Fibroblast of villous mesenchyme (primary cell): ENCODE results near the gene GNAT1. TPM values are rescaled to one million over a fixed set of nuclear protein-coding genes. Genes with fewer than 3 reads are reported as not detected.

Source experiments
- DNase-seq: peaks from one replicate; pipeline ENCODE4 v3.0.0-alpha.2; 2010; ENCODE audit warnings: low read depth
- H3K4me3 ChIP-seq: 2 replicates; pipeline ENCODE4 v1.5.1; 2011; ENCODE audit warnings: low read depth, mild to moderate bottlenecking, low read length
- total RNA-seq: library from RNA; depleted of rRNA; stranded (reverse); fragments of >200 nt; gene quantifications from 2 replicates; pipeline ENCODE4 v1.2.3, GENCODE V29; 2012
- TF ChIP-seq, protein P1 (sequence below): IDR thresholded peaks from 2 replicates; pipeline ENCODE4 v1.5.1; 2012; ENCODE audit warnings: low read depth, mild to moderate bottlenecking, low read length; ENCODE audit not compliant: insufficient read depth

GNAT1 gene
- not detected in 2 replicates for total RNA-seq

DNA sequence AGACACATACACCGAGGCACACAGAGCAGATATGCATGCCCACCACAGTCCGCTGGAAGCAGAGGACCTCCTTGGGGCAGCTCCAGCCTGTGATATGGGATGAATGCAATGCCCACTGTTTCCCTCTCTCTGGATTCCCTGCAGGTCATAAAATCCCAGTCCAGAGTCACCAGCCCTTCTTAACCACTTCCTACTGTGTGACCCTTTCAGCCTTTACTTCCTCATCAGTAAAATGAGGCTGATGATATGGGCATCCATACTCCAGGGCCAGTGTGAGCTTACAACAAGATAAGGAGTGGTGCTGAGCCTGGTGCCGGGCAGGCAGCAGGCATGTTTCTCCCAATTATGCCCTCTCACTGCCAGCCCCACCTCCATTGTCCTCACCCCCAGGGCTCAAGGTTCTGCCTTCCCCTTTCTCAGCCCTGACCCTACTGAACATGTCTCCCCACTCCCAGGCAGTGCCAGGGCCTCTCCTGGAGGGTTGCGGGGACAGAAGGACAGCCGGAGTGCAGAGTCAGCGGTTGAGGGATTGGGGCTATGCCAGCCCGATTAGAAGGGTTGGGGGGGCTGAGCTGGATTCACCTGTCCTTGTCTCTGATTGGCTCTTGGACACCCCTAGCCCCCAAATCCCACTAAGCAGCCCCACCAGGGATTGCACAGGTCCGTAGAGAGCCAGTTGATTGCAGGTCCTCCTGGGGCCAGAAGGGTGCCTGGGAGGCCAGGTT is at the start of gene GNAT1:
Gene GNAT1, plus strand, starts transcription at position 675 of the 725 bp plus-strand sequence. CDS start 116 bp downstream, outside the sequence.
- no peak for DNase-seq
- H3K4me3 ChIP-seq: no peak within 1 kb of the TSS
- TF ChIP-seq, protein P1, sequence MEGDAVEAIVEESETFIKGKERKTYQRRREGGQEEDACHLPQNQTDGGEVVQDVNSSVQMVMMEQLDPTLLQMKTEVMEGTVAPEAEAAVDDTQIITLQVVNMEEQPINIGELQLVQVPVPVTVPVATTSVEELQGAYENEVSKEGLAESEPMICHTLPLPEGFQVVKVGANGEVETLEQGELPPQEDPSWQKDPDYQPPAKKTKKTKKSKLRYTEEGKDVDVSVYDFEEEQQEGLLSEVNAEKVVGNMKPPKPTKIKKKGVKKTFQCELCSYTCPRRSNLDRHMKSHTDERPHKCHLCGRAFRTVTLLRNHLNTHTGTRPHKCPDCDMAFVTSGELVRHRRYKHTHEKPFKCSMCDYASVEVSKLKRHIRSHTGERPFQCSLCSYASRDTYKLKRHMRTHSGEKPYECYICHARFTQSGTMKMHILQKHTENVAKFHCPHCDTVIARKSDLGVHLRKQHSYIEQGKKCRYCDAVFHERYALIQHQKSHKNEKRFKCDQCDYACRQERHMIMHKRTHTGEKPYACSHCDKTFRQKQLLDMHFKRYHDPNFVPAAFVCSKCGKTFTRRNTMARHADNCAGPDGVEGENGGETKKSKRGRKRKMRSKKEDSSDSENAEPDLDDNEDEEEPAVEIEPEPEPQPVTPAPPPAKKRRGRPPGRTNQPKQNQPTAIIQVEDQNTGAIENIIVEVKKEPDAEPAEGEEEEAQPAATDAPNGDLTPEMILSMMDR: no peak

DNA sequence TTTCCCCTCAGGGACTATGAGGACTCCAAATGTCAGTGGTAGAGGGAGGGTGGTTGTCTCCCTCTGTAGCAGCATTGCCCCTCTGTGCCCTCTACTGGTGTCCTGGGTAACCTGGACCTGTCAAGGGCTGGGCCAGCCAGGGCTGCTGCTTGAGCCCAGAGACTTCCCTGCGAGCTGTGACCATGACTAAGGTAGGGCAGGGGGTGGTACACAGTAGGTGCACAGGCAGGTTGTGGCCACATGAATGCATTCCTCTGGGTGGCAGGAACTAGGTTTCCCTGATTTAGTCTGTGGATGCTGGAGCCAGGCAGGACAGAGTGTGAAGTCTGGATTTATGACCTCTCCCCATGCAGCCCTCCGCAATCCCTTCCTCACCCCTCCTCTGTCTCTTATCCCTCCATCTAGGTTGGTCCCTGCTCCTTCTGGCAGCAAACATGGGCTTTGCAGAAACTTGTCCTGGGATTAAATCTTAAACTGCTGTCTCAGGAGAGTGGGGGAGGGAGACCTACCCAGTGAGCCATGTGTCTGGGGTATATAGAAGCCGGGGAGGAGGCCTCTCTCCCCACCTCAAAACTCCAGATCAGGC is 45.0 kb upstream of the GNAT1 start:
- TF ChIP-seq, protein P1: no peak
- DNase-seq: no peak

DNA sequence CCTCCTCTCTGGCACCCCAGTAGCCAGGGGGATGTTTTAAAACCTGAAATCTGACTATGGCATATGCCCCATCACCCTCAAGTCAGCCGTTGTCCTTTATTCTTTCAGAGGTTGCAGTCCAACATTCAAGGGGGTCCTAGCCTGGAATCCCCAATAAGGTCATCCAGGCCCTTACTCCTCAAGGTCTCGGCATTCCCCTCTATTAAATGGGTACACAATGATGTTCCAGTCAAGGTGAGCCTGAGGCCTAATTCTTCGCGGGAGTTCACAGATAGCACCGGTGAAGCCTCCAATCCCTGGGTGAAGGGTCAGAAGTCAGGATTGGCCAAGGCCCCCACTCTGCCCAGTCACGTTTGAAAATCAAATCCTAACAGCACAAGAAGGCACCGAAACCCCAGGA is 44.4 kb upstream of the GNAT1 start:
- DNase-seq: no peak
- TF ChIP-seq, protein P1: no peak
- no peak overlapping the region for H3K4me3 ChIP-seq

More for the DNA sequence above, 45.0 kb upstream of the GNAT1 start:
- no peak overlapping the region for H3K4me3 ChIP-seq

DNA sequence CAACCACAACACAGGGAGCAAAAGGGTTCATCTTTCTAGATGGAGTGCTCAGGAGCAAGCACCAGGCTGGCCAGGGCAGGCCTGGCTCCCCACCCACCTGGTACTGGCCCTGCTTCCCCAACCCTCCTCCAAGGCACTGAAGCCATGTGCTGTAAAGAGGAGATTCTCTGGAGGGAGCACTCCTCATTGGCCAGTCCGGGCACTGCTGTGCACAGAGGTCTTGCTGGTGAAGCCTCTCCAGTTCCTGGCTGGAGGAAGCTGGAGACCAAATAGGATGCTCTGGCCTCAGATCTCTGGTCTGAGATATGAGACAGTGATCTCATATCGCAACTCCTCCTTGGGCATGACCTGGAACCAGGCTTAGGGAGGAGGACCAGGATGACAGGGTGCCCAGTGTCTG is 44.0 kb upstream of the GNAT1 start:
- no peak overlapping the region for H3K4me3 ChIP-seq
- TF ChIP-seq, protein P1: no peak
- no peak for DNase-seq

DNA sequence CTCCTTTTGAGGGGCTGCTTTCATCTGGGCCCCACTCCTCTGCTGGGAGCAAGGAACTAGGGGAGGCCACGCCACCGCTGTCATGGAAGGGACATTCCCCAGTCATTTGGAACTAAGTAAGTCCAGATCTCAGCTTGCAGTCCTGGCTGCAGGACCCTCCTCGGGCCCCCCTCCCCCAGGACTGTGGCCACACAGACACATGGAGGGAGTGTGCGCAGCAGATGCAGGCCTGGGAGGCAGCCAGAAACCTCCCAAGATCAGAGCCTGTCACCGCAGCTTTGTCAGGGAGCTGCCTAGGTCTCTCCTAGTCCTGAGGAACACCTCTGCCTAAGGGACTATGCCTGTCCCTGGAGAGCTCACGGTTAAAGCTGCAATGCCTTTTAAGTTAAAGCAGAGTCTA is 43.5 kb upstream of the GNAT1 start:
- TF ChIP-seq, protein P1: no peak
- no peak overlapping the region for H3K4me3 ChIP-seq
- no peak for DNase-seq

DNA sequence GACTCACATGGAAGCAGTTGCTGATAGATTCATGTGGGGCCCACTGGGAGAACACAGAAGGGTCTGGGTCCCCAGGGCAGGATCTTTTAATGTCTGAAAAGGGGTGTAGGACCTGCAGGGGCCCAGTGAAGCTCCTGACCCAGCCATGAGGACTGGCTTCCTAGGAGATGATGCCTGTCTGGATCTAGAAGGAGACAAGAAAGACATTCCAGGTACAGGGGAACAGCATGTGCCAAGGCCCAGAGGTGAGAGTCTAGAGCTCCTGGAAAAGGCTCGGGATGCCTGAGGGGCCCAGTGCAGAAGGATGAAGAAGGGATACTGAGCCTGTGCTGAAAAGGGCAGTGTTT is 41.0 kb upstream of the GNAT1 start:
- TF ChIP-seq, protein P1: no peak
- no peak for DNase-seq

More for the DNA sequence above, 41.0 kb upstream of the GNAT1 start:
- no peak overlapping the region for H3K4me3 ChIP-seq
